K562 (cell line): ENCODE measurements around the gene IPO9. TPM values are rescaled to one million over a fixed set of nuclear protein-coding genes. Genes with fewer than 3 reads are reported as not detected.

Experiments used
- ATAC-seq: fragments of 200-7000 bp; cut with Tn5 transposase; 3 replicates; pipeline ENCODE4 v1.9.1; 2020; ENCODE audit warnings: moderate library complexity
- BruUV-seq: library from RNA; stranded (reverse); fragments of 400-500 nt; replicated peaks from 2 replicates; lab custom pipeline; 2021; lab: Mats Ljungman, UMichigan
- CTCF ChIA-PET: fragments of 300-600 bp; formaldehyde crosslinking; extraction: SDS; loops from one replicate; lab custom pipeline; 2021; ENCODE audit warnings: low intra/inter-chr PET ratio; lab: Yijun Ruan, JAX
- POLR2A ChIA-PET: fragments of 300-600, 350-650 bp; sonication (Branson Sonifier 250); formaldehyde crosslinking; extraction: SDS; loops from one replicate; lab custom pipeline; 2021; ENCODE audit warnings: antibody characterized with exemption, inconsistent platforms; lab: Yijun Ruan, JAX
- DNase-seq, 4 experiments: peaks; one replicate each; pipeline versions ENCODE4 v3.0.0 to v3.0.0-alpha.2; 2011 to 2018; ENCODE audit warnings: low spot score in 3 of 4, mixed read lengths in 3 of 4; ENCODE audit errors: extremely low read depth in 1 of 4
- FAIRE-seq: peaks from 2 replicates; lab custom pipeline; 2011; peaks lifted over from hg19 to GRCh38; lab: Jason Lieb, UNC
- H2AFZ ChIP-seq: 2 replicates; pipeline ENCODE4 v1.6.0; 2011; ENCODE audit warnings: low read depth, low read length, control low read depth, inconsistent platforms
- H3K27ac ChIP-seq: fragments of 200-600 bp; 3 replicates; pipeline ENCODE4 v1.8.0; 2011; ENCODE audit warnings: low read depth, mild to moderate bottlenecking, control low read depth, inconsistent platforms, low read length, moderate library complexity, mixed read lengths; ENCODE audit errors: extremely low read depth
- H3K27me3 ChIP-seq, 2 experiments: fragments of 300-600 bp in 1 of 2; 2 replicates in 1 of 2; 3 replicates in 1 of 2; pipeline versions ENCODE4 v1.6.0 to v1.8.0; 2011; ENCODE audit warnings: inconsistent platforms in 2 of 2, low read length in 2 of 2, mild to moderate bottlenecking in 1 of 2, mixed read lengths in 1 of 2, moderate library complexity in 1 of 2; ENCODE audit not compliant: control insufficient read depth in 2 of 2, insufficient read depth in 2 of 2
- H3K36me3 ChIP-seq: fragments of 300-600 bp; 3 replicates; pipeline ENCODE4 v1.8.0; 2011; ENCODE audit warnings: mild to moderate bottlenecking, low read length, inconsistent platforms; ENCODE audit not compliant: control insufficient read depth, insufficient read depth
- H3K4me1 ChIP-seq, 2 experiments: fragments of 200-600 bp in 1 of 2; replicated peaks in 1 of 2; 2 replicates in 1 of 2; 3 replicates in 1 of 2; pipeline versions ENCODE4 v1.5.1 to v1.8.0; 2011; ENCODE audit warnings: inconsistent platforms in 2 of 2, low read length in 2 of 2, mild to moderate bottlenecking in 1 of 2, mixed read lengths in 1 of 2, moderate library complexity in 1 of 2; ENCODE audit not compliant: control insufficient read depth in 2 of 2, insufficient read depth in 2 of 2
- H3K4me2 ChIP-seq: 2 replicates; pipeline ENCODE4 v1.6.1; 2011; ENCODE audit warnings: low read length, control low read depth, inconsistent platforms, mixed read lengths; ENCODE audit not compliant: insufficient read depth
- H3K4me3 ChIP-seq: fragments of 200-600 bp; sonication (generic), shearing (Covaris generic); 2 replicates; pipeline ENCODE4 v1.5.1; 2016; ENCODE audit warnings: control low read depth, inconsistent platforms
- H3K79me2 ChIP-seq: fragments of 200-600 bp; 3 replicates; pipeline ENCODE4 v1.8.0; 2011; ENCODE audit warnings: low read length, inconsistent platforms; ENCODE audit not compliant: control insufficient read depth, insufficient read depth
- H3K9ac ChIP-seq, 2 experiments: 2 replicates each; pipeline versions ENCODE4 v1.6.0 to v1.6.1; 2011; ENCODE audit warnings: low read depth in 2 of 2, low read length in 2 of 2, control low read depth in 1 of 2, inconsistent platforms in 1 of 2, mild to moderate bottlenecking in 1 of 2, mixed read lengths in 1 of 2; ENCODE audit not compliant: insufficient read depth in 1 of 2
- H3K9me1 ChIP-seq: one replicate; pipeline ENCODE4 v1.6.0; 2011; ENCODE audit warnings: inconsistent platforms, mild to moderate bottlenecking, low read length, moderate library complexity; ENCODE audit not compliant: control insufficient read depth, insufficient read depth
- H3K9me3 ChIP-seq: replicated peaks from 2 replicates; pipeline ENCODE4 v1.5.1; 2011; ENCODE audit warnings: low read depth, low read length, inconsistent platforms; ENCODE audit not compliant: control insufficient read depth, insufficient read depth
- H4K20me1 ChIP-seq: replicated peaks from 2 replicates; pipeline ENCODE4 v1.6.1; 2011; ENCODE audit warnings: low read length, inconsistent platforms, mixed read lengths; ENCODE audit not compliant: control insufficient read depth, insufficient read depth
- OTX1 ChIP-seq: fragments of 450-650 bp; formaldehyde crosslinking; IDR thresholded peaks from 2 replicates; pipeline ENCODE4 v1.4.0; 2022; ENCODE audit warnings: mild to moderate bottlenecking
- SP2 ChIP-seq: IDR thresholded peaks from 2 replicates; pipeline ENCODE4 v1.6.1; 2011; ENCODE audit warnings: mild to moderate bottlenecking, low read depth, low read length, moderate library complexity; ENCODE audit not compliant: poor library complexity, severe bottlenecking; ENCODE audit errors: extremely low read depth
- WGBS: fragments of 100-300 bp; shearing (Covaris generic); methylation state at CpG from one replicate; pipeline ENCODE4 v1.1.6; 2016; ENCODE audit warnings: low coverage, mixed read lengths; ENCODE audit not compliant: insufficient coverage; ENCODE audit errors: missing lambda C conversion rate; 5-methylcytosine and 5-hydroxymethylcytosine counted together
- in situ Hi-C: fragments of 300-500 bp; cut with MboI; formaldehyde crosslinking; loops from 4 replicates; pipeline ENCODE4 v1.15.0; 2018; ENCODE audit warnings: inconsistent platforms, mixed read lengths
- intact Hi-C: fragments of 100-400 bp; cut with micrococcal nuclease; formaldehyde crosslinking; loops from 2 replicates; pipeline ENCODE4 v1.14.2; 2022
- polyA plus RNA-seq, 8 experiments: library from polyadenylated mRNA; depleted of rRNA in 4 of 8; stranded (reverse) in 5 of 8; unstranded in 3 of 8; fragments of >200 nt; fragmentation: Nextera tagmentation in 2 of 8; fragmentation: Illumina TruSeq in 1 of 8; extraction: Ambion mirVana in 2 of 8; extraction: Trizol in 1 of 8; gene quantifications; 2 replicates each; pipeline versions ENCODE4 v1.2.1 to v1.2.3, GENCODE V29; 2011 to 2014; ENCODE audit warnings: inconsistent platforms in 1 of 8, missing spikeins in 1 of 8
- total RNA-seq, 7 experiments: library from RNA; depleted of rRNA in 6 of 7; stranded (reverse); fragments of >200 nt in 6 of 7; fragmentation: Illumina TruSeq in 2 of 7; extraction: Trizol in 2 of 7; gene quantifications; 2 replicates each; pipeline versions ENCODE4 v1.2.1 to v1.2.3, GENCODE V29; 2011 to 2021; ENCODE audit warnings: low replicate concordance in 1 of 7
- TF ChIP-seq, protein P1 (sequence below), 2 experiments: fragments of 450-650 bp in 1 of 2; sonication (generic) in 1 of 2; formaldehyde crosslinking in 1 of 2; IDR thresholded peaks; 2 replicates each; pipeline versions ENCODE4 v1.7.1 to v1.9.0; 2016 to 2022; ENCODE audit warnings: inconsistent platforms in 1 of 2, mild to moderate bottlenecking in 1 of 2, missing genetic modification reagents in 1 of 2
- TF ChIP-seq, protein P2 (sequence below), 2 experiments: fragments of 450-650 bp in 1 of 2; sonication (generic) in 1 of 2; formaldehyde crosslinking in 1 of 2; IDR thresholded peaks in 1 of 2; conservative IDR thresholded peaks in 1 of 2; 2 replicates each; pipeline versions ENCODE4 v1.6.1 to v1.8.1; 2016 to 2023; ENCODE audit warnings: mild to moderate bottlenecking in 2 of 2, moderate library complexity in 2 of 2, inconsistent platforms in 1 of 2, missing genetic modification reagents in 1 of 2
- TF ChIP-seq, protein P3 (sequence below): fragments of 450-650 bp; IDR thresholded peaks from 2 replicates; pipeline ENCODE4 v1.7.1; 2018; ENCODE audit warnings: mild to moderate bottlenecking, low read depth; ENCODE audit not compliant: partially characterized antibody

IPO9 gene
- total and polyA plus RNA-seq, 9 of the 15 experiments (the other 6 are each of a cell fraction or from before 2014, with no cell fraction given) = 27.9 to 78.6 (median 43.9) TPM

DNA sequence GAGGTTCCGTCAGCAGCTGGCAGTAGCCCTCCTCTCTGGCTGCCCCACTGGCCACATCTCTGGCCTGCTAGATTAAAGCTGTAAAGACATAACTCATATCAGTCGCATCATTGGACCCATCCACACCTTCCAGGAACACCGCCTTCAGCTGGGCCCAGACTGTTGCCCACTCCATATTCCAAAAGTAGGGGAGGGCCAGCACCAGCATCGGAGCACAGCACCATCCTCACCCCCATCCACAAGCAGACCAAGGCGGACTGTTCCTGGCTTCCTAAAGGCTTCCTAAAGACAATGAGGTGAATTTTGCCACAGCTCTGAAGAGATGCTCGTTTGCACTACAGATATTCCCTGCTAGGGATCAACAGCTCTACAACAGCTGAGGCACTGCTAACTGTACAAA, 63.3 kb downstream of the IPO9 start:
- Histone ChIP-seq H2AFZ (no peak overlapping the region), H3K4me3 (no peak overlapping the region), H3K36me3 (no peaks in the 10 kb centered on the region), H3K4me1 (peaks cover 6 to 23% of the 10 kb centered on the region in 2 experiments; a peak in 4 of 5 replicates), H3K27ac (no peak overlapping the region), H3K9me1 (no peaks in the 10 kb centered on the region), H3K9me3 (no peaks in the 10 kb centered on the region), H3K4me2 (no peak overlapping the region), H3K79me2 (no peaks in the 10 kb centered on the region), H3K9ac (no peak overlapping the region), H4K20me1 (no peaks in the 10 kb centered on the region), H3K27me3 (0 out of 5 replicates have a peak, but pooled peaks cover 0 to 4% of the 10 kb centered on the region in 2 experiments)
- intact Hi-C loops (no loop called here), in situ Hi-C loops (loop anchor here (5.0 kb wide), 2 partner anchors 80 to 230 kb away; partner anchors contain the start of gene GPR37L1)
- DNase-seq (no peak), FAIRE-seq (no peak), ATAC-seq (no peak)
- CTCF ChIA-PET = interaction anchor here (1.0 kb wide), 1 partner anchor 72 kb away, joined by 4 read pairs; no protein-coding TSS in a partner anchor
- WGBS = 35% methylated on average over 6 of the region's 6 CpGs
- POLR2A ChIA-PET = interaction anchor here (1.0 to 2.7 kb wide), 6 partner anchors 9 to 115 kb away, joined by 3 to 13 read pairs (median 4); no protein-coding TSS in a partner anchor
- no TSS peak for BruUV-seq
- TF ChIP-seq, protein P1, sequence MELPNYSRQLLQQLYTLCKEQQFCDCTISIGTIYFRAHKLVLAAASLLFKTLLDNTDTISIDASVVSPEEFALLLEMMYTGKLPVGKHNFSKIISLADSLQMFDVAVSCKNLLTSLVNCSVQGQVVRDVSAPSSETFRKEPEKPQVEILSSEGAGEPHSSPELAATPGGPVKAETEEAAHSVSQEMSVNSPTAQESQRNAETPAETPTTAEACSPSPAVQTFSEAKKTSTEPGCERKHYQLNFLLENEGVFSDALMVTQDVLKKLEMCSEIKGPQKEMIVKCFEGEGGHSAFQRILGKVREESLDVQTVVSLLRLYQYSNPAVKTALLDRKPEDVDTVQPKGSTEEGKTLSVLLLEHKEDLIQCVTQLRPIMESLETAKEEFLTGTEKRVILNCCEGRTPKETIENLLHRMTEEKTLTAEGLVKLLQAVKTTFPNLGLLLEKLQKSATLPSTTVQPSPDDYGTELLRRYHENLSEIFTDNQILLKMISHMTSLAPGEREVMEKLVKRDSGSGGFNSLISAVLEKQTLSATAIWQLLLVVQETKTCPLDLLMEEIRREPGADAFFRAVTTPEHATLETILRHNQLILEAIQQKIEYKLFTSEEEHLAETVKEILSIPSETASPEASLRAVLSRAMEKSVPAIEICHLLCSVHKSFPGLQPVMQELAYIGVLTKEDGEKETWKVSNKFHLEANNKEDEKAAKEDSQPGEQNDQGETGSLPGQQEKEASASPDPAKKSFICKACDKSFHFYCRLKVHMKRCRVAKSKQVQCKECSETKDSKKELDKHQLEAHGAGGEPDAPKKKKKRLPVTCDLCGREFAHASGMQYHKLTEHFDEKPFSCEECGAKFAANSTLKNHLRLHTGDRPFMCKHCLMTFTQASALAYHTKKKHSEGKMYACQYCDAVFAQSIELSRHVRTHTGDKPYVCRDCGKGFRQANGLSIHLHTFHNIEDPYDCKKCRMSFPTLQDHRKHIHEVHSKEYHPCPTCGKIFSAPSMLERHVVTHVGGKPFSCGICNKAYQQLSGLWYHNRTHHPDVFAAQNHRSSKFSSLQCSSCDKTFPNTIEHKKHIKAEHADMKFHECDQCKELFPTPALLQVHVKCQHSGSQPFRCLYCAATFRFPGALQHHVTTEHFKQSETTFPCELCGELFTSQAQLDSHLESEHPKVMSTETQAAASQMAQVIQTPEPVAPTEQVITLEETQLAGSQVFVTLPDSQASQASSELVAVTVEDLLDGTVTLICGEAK (IDR thresholded peaks at IDR 0.05) = no peak
- TF ChIP-seq, protein P1 (CRISPR knock-in tag; IDR thresholded peaks at IDR 0.05) = no peak
- TF ChIP-seq, protein P2, sequence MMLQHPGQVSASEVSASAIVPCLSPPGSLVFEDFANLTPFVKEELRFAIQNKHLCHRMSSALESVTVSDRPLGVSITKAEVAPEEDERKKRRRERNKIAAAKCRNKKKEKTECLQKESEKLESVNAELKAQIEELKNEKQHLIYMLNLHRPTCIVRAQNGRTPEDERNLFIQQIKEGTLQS (IDR thresholded peaks at IDR 0.05) = no peak
- TF ChIP-seq, protein P2 (CRISPR knock-in tag; conservative IDR thresholded peaks at IDR 0.05) = no peak
- TF ChIP-seq, protein P3, sequence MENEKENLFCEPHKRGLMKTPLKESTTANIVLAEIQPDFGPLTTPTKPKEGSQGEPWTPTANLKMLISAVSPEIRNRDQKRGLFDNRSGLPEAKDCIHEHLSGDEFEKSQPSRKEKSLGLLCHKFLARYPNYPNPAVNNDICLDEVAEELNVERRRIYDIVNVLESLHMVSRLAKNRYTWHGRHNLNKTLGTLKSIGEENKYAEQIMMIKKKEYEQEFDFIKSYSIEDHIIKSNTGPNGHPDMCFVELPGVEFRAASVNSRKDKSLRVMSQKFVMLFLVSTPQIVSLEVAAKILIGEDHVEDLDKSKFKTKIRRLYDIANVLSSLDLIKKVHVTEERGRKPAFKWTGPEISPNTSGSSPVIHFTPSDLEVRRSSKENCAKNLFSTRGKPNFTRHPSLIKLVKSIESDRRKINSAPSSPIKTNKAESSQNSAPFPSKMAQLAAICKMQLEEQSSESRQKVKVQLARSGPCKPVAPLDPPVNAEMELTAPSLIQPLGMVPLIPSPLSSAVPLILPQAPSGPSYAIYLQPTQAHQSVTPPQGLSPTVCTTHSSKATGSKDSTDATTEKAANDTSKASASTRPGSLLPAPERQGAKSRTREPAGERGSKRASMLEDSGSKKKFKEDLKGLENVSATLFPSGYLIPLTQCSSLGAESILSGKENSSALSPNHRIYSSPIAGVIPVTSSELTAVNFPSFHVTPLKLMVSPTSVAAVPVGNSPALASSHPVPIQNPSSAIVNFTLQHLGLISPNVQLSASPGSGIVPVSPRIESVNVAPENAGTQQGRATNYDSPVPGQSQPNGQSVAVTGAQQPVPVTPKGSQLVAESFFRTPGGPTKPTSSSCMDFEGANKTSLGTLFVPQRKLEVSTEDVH = no peak
- no peak for TF ChIP-seq OTX1
- no peak for TF ChIP-seq SP2
